Activated gamma-delta T cell (primary cell): ENCODE data around the gene OR51B6.
"Not testable (repeated sequence)": the region's sequence is repeated elsewhere in the genome, so short reads cannot be mapped to it uniquely, and the experiment has no call there.

Experiments
- DNase-seq: peaks from one replicate; lab custom pipeline; 2025; lab: John Stamatoyannopoulos, UW

OR51B6 gene

GRCh38 chr11:5364214-5364613, 12.9 kb downstream of the OR51B6 start:
- DNase-seq: no peak

DNA sequence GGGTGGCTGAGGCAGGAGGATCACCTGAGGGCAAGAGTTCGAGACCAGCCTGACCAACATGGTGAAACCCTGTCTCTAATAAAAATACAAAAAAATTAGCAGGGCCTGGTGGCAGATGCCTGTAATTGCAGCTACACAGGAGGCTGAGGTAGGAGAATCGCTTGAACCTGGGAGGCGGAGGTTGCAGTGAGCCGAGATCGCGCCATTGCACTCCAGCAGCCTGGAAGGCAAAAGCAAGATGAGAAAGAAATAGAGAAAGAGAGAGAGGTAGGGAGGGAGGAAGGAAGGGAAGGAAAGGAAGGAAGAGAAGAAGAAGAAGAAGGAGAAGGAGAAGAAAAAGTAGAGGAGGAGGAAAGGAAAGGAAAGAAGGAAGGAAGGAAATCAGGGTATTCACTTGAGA, 15.1 kb downstream of the OR51B6 start:
- not testable (repeated sequence) for DNase-seq

DNA sequence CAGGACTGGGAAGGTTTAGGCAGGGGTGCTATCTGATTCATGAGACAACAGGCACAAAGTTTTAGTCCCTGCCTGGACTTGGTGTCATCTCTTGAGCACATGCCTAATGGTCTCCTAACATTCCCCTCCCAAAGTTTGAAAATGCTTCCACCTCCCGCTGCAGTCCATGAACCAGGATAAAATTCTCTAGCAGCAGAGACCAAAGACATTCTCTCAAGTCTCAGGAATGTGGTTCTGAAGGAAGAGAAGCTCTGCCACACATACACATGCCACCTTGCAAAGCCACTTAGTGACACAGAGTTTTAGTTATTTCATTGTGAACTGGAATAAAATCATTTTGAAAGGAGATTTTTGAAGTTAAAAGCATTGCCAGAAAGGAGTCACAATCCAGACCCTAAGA, 15.5 kb downstream of the OR51B6 start:
- DNase-seq: no peak

DNA sequence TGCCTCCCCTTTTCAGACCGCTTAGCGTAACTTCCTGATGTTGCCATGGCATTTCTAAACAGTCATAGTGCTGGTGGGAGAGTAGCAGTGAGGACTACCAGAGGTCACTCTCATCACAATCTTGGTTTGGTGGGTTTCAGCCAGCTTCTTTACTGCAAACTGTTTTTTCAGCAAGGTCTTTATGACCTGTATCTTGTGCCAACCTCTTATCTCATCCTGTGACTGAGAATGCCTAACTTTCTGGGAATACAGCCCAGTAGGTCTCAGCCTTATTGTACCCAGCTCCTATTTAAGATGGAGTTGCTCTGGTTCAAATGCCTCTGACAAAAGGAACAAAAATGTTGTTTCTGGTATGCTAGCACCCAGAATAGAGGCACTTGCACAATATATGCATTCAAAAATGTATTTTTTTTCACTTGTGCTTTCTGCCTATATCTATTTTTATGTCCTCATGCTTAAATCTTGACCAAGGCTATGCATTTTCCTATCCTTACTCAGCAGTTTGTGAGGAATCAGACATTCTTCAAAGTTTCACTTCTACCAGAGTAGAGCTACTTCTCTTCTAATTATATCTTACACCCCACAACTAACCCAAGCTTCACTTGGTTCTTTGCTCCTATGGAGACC, 16.3 kb downstream of the OR51B6 start:
- no peak for DNase-seq

DNA sequence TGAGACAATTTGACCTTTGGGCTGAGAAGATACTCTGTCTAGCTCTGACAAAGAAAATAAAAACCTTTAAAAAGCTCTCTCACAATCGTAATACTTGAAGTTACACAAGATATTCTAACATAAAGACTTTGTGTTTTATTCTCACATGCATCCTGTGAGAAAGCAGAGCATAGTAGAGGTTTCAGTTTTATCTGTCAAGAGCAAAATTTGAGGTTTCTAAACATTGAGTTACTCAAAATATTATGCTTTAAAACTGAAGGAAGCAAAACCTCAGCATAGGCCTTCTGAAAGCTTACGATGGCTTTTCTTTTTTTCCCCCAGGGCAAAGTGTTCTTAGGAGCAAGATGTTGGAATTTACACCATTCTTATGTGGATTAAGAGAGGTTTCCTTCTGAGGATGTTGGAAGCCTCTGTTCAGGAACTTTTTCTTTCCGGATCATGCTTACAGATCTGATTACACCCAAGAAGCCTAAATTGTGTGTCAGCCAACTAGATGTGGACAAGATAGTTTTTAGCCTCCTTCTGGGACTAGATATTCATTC, 17.3 kb downstream of the OR51B6 start:
- no peak for DNase-seq

DNA sequence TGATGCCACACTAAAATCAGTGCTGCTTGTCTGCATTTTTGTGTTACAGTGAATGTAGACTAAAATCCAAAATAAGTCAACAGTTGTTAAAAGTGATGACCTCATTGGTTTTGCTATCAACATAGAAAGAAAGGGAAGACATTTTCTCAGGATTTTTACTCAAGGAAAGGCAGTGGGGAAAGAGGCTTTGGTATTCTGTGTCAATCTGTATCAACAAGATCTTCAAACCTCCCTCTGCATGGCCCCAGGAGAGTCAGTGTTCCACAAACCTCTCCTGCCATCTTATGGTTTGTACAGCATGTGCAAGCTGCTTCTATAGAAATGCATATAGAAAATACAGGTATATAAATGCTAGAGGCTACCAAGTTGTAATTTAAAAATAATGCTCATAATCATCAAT, 18.5 kb downstream of the OR51B6 start:
- DNase-seq: no peak

- no peak for DNase-seq
Measured at GRCh38 chr11:5380740-5381342, 29.5 kb downstream of the OR51B6 start.

GRCh38 chr11:5383576-5383975, 32.3 kb downstream of the OR51B6 start, which contains the start of gene OR51M1:
Gene OR51M1, plus strand, starts transcription at chr11:5383812. Its CDS starts 5,587 bp downstream, at chr11:5389399.
- no peak for DNase-seq

DNA sequence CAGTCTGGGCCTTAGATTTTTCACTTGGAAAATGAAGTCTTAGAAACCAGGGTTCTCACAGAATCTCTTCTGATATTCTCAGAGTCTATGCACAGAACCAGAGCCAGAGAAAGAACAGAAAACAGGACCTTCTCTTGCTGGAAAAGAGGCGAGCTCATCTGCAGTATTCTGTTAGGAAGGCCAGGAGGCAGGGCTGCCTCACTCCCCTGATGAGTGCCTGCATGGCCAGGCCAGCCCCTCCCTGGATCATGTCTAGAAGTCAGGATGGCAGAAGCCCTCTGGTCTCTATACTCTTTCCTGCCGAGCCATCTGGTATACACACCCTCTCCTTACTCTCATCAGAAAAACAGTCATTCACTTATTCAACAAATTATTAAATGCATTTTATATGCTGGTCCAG, 33.0 kb downstream of the OR51B6 start:
- no peak for DNase-seq

DNA sequence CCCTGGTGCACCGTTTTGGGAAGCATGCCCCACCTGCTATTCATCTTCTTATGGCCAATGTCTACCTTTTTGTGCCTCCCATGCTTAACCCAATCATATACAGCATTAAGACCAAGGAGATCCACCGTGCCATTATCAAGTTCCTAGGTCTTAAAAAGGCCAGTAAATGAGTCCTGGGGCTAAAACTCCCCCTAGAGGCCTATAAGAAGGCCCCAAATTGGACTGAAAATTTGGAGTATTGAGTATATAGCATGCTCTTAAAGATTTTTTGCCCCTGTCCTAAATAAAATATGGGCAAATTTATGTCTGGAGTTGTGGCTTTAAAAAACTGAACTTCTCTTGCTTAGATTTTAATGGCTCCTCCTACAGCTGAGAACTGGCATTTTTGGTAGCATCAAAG, 38.9 kb downstream of the OR51B6 start:
- no peak for DNase-seq

- no peak for DNase-seq
Measured at GRCh38 chr11:5394091-5394490, 42.8 kb downstream of the OR51B6 start.

- DNase-seq: no peak
Measured at GRCh38 chr11:5398936-5399335, 47.6 kb downstream of the OR51B6 start.
